Neuronal stem cell (in vitro differentiated cells): ENCODE data around the gene RAG2.

Experiments used
- DNase-seq: peaks from one replicate; pipeline ENCODE4 v3.0.0-alpha.2; 2013; ENCODE audit warnings: low spot score
- H2AFZ ChIP-seq: one replicate; pipeline ENCODE4 v1.6.1; 2013; ENCODE audit warnings: mild to moderate bottlenecking, low read length, inconsistent platforms
- H2AK5ac ChIP-seq: 2 replicates; pipeline ENCODE4 v1.6.1; 2013; ENCODE audit warnings: low read depth, mild to moderate bottlenecking, inconsistent platforms, low read length, moderate library complexity, mixed read lengths
- H2BK120ac ChIP-seq: 2 replicates; pipeline ENCODE4 v1.6.1; 2013; ENCODE audit warnings: low read depth, mild to moderate bottlenecking, inconsistent platforms, low read length, moderate library complexity, mixed read lengths
- H2BK12ac ChIP-seq: one replicate; pipeline ENCODE4 v1.6.1; 2013; ENCODE audit warnings: low read length, inconsistent platforms
- H2BK15ac ChIP-seq: 2 replicates; pipeline ENCODE4 v1.6.1; 2013; ENCODE audit warnings: mild to moderate bottlenecking, low read length, inconsistent platforms, mixed read lengths
- H2BK5ac ChIP-seq: one replicate; pipeline ENCODE4 v1.6.1; 2013; ENCODE audit warnings: inconsistent platforms, mild to moderate bottlenecking, low read length, moderate library complexity
- H3K14ac ChIP-seq: one replicate; pipeline ENCODE4 v1.6.1; 2013; ENCODE audit warnings: low read length, inconsistent platforms
- H3K18ac ChIP-seq: 2 replicates; pipeline ENCODE4 v1.6.1; 2013; ENCODE audit warnings: low read length, inconsistent platforms
- H3K23ac ChIP-seq: 2 replicates; pipeline ENCODE4 v1.6.1; 2013; ENCODE audit warnings: low read depth, mild to moderate bottlenecking, mixed read lengths, low read length, inconsistent platforms; ENCODE audit not compliant: poor library complexity
- H3K27ac ChIP-seq: replicated peaks from 3 replicates; pipeline ENCODE4 v1.5.1; 2013; ENCODE audit warnings: low read length, inconsistent platforms
- H3K27me3 ChIP-seq, 3 experiments: 2 replicates each; pipeline ENCODE4 v1.6.1; 2013; ENCODE audit warnings: low read length in 3 of 3, mild to moderate bottlenecking in 2 of 3, inconsistent platforms in 1 of 3, low read depth in 1 of 3, mixed read lengths in 1 of 3, moderate library complexity in 1 of 3; ENCODE audit not compliant: control insufficient read depth in 3 of 3, insufficient read depth in 3 of 3
- H3K36me3 ChIP-seq, 2 donors: replicated peaks in 1 of 2; 2 replicates each; pipeline ENCODE4 v1.6.1; 2013; ENCODE audit warnings: low read length in 2 of 2; ENCODE audit not compliant: control insufficient read depth in 2 of 2, insufficient read depth in 2 of 2
- H3K4ac ChIP-seq: 2 replicates; pipeline ENCODE4 v1.6.1; 2013; ENCODE audit warnings: inconsistent platforms, mild to moderate bottlenecking, low read length, moderate library complexity
- H3K4me1 ChIP-seq, 2 donors: 1 replicate in 1 of 2; 2 replicates in 1 of 2; pipeline ENCODE4 v1.6.1; 2013; ENCODE audit warnings: low read length in 2 of 2, low read depth in 1 of 2; ENCODE audit not compliant: control insufficient read depth in 2 of 2, insufficient read depth in 1 of 2
- H3K4me2 ChIP-seq: one replicate; pipeline ENCODE4 v1.6.1; 2013; ENCODE audit warnings: mild to moderate bottlenecking, low read length, inconsistent platforms; ENCODE audit not compliant: insufficient read depth, poor library complexity, severe bottlenecking
- H3K4me3 ChIP-seq, 2 donors: 2 replicates each; pipeline ENCODE4 v1.5.1; 2013; ENCODE audit warnings: low read length in 2 of 2, mild to moderate bottlenecking in 2 of 2, inconsistent platforms in 1 of 2, moderate library complexity in 1 of 2
- H3K79me1 ChIP-seq: one replicate; pipeline ENCODE4 v1.6.1; 2013; ENCODE audit warnings: low read depth, mild to moderate bottlenecking, inconsistent platforms, low read length, moderate library complexity
- H3K9ac ChIP-seq: one replicate; pipeline ENCODE4 v1.6.1; 2013; ENCODE audit warnings: mild to moderate bottlenecking, low read depth, low read length, inconsistent platforms; ENCODE audit not compliant: poor library complexity
- H3K9me3 ChIP-seq, 2 donors: replicated peaks in 1 of 2; 2 replicates each; pipeline versions ENCODE3 to v1.6.1; 2013; ENCODE audit warnings: low read length in 2 of 2, mild to moderate bottlenecking in 2 of 2, inconsistent platforms in 1 of 2, low read depth in 1 of 2, mixed read lengths in 1 of 2, moderate library complexity in 1 of 2; ENCODE audit not compliant: control insufficient read depth in 2 of 2, insufficient read depth in 1 of 2
- H4K8ac ChIP-seq: one replicate; pipeline ENCODE4 v1.6.1; 2013; ENCODE audit warnings: low read depth, mild to moderate bottlenecking, inconsistent platforms, low read length, moderate library complexity
- H4K91ac ChIP-seq: one replicate; pipeline ENCODE4 v1.6.1; 2013; ENCODE audit warnings: low read length, low read depth, mild to moderate bottlenecking, inconsistent platforms; ENCODE audit not compliant: poor library complexity
- WGBS, 2 donors: extraction: QIAGEN DNeasy Blood & Tissue Kit; methylation state at CpG; one replicate each; pipeline ENCODE4 v1.1.7; 2013; ENCODE audit warnings: missing lambda C conversion rate in 2 of 2, mixed read lengths in 1 of 2; ENCODE audit not compliant: insufficient read length in 2 of 2, insufficient replicate concordance in 1 of 2; ENCODE audit errors: extremely low coverage in 2 of 2; 5-methylcytosine and 5-hydroxymethylcytosine counted together

Gene RAG2

GRCh38 chr11:36608491-36609199 lies 10.6 kb upstream of the RAG2 start:
- no peak for DNase-seq
- Histone ChIP-seq H3K4ac (no peak overlapping the region), H3K4me1 (no peaks in the 10 kb centered on the region), H2BK12ac (no peak overlapping the region), H2AFZ (no peak overlapping the region), H2BK15ac (no peak overlapping the region), H3K18ac (no peak overlapping the region), H3K23ac (no peak overlapping the region), H4K8ac (no peak overlapping the region), H3K36me3 (peaks cover 0 to 5% of the 10 kb centered on the region in 2 donors), H4K91ac (no peak overlapping the region), H2AK5ac (no peak overlapping the region), H3K27me3 (no peaks in the 10 kb centered on the region), H3K4me2 (no peak overlapping the region), H2BK5ac (no peak overlapping the region), H3K79me1 (no peaks in the 10 kb centered on the region), H3K14ac (no peak overlapping the region), H3K4me3 (no peak overlapping the region), H3K9ac (no peak overlapping the region), H2BK120ac (no peak overlapping the region), H3K27ac (no peak overlapping the region), H3K9me3 (no peaks in the 10 kb centered on the region)
- WGBS, 2 donors, result no CpG with 5 or more reads among the region's 1 CpG

DNA sequence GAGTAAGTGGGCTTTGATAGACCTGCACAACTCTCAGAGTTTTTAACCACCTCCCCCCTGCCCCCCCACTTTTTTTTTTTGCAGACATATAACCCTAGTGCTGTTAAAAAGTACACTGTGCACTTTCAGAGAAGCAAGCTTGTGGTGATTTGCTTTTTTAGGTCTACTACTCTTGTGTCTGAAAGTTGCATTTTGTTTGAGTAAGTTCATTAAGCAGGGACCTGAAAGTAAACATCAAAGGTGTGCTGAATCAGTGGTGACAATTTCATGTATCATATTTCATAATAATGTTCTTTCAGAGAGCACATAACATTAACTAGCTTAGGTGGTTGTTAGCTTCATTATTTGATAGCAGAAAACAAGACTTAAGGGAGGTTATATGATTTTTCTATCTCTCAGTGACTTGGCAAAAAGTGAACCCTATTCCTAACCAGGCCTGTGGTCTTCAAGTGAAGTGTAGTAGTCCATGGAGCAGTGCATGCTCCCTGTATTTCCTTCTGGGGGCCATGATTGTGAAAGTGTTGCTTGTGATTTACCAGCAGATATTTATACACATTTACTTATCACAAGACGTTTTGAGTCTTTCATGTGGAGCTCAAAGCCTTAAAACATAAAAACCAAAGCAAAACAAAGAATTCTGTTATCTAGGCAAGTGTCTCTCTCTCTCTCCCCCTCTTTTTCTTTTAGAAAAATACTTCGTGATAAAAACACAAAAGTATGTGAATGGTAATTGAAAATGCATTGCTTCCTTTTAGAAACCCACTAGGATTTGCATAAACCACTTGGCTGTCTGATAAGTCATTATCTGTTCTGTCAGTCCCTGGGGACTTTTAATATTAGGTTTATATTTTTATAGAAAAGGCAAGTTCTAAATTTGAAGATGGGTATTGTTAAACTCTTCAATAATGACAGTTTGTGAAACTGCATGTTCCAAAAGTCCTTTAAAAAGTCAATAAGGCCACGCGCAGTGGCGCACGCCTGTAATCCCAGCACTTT lies 7.5 kb upstream of the RAG2 start:
- Histone ChIP-seq H2BK120ac (no peak overlapping the region), H3K4me3 (no peak overlapping the region), H3K9me3 (no peaks in the 10 kb centered on the region), H3K27me3 (no peaks in the 10 kb centered on the region), H3K9ac (no peak overlapping the region), H2AFZ (no peak overlapping the region), H3K14ac (no peak overlapping the region), H3K4me2 (no peak overlapping the region), H3K36me3 (no peaks in the 10 kb centered on the region), H3K23ac (no peak overlapping the region), H2BK12ac (no peak overlapping the region), H2BK5ac (no peak overlapping the region), H4K91ac (no peak overlapping the region), H2BK15ac (no peak overlapping the region), H3K4me1 (no peaks in the 10 kb centered on the region), H3K27ac (no peak overlapping the region), H3K18ac (no peak overlapping the region), H3K4ac (no peak overlapping the region), H4K8ac (no peak overlapping the region), H3K79me1 (no peaks in the 10 kb centered on the region), H2AK5ac (no peak overlapping the region)
- no peak for DNase-seq
- no CpG with 5 or more reads among the region's 6 CpGs for WGBS, 2 donors

- Histone ChIP-seq H3K4me1 (no peaks in the 10 kb centered on the region), H2AK5ac (no peak overlapping the region), H3K79me1 (no peaks in the 10 kb centered on the region), H4K91ac (no peak overlapping the region), H2AFZ (no peak overlapping the region), H3K9ac (no peak overlapping the region), H3K9me3 (no peaks in the 10 kb centered on the region), H3K36me3 (no peaks in the 10 kb centered on the region), H3K4ac (no peak overlapping the region), H3K27me3 (no peaks in the 10 kb centered on the region), H3K27ac (no peak overlapping the region), H3K14ac (no peak overlapping the region), H3K4me3 (no peak overlapping the region), H2BK12ac (no peak overlapping the region), H3K4me2 (no peak overlapping the region), H2BK5ac (no peak overlapping the region), H2BK120ac (no peak overlapping the region), H3K23ac (no peak overlapping the region), H4K8ac (no peak overlapping the region), H3K18ac (no peak overlapping the region), H2BK15ac (no peak overlapping the region)
- DNase-seq, result no peak
These were observed 4.1 kb upstream of the RAG2 start for GRCh38 chr11:36602135-36602534.

- no peaks in the 10 kb centered on the region for H3K9me3 ChIP-seq
- H3K4me3 ChIP-seq, result no peak overlapping the region
- no peaks in the 10 kb centered on the region for H3K79me1 ChIP-seq
- no peak overlapping the region for H2BK12ac ChIP-seq
- no peaks in the 10 kb centered on the region for H3K4me1 ChIP-seq
- H4K8ac ChIP-seq, result no peak overlapping the region
- H2AFZ ChIP-seq, result no peak overlapping the region
- H2AK5ac ChIP-seq, result no peak overlapping the region
- H3K4me2 ChIP-seq, result no peak overlapping the region
- no peak overlapping the region for H3K9ac ChIP-seq
- no peak overlapping the region for H3K4ac ChIP-seq
- no peak overlapping the region for H2BK120ac ChIP-seq
- DNase-seq, result no peak
- no peak overlapping the region for H4K91ac ChIP-seq
- WGBS, 2 donors, result 100% methylated on average over 1 of the region's 2 CpGs; no CpG with 5 or more reads in 1 of the 2 donors
- H3K27me3 ChIP-seq, result no peaks in the 10 kb centered on the region
- H2BK15ac ChIP-seq, result no peak overlapping the region
- no peaks in the 10 kb centered on the region for H3K36me3 ChIP-seq
- H3K23ac ChIP-seq, result no peak overlapping the region
- no peak overlapping the region for H3K14ac ChIP-seq
- H3K18ac ChIP-seq, result no peak overlapping the region
- H3K27ac ChIP-seq, result no peak overlapping the region
- H2BK5ac ChIP-seq, result no peak overlapping the region
These were observed 3.1 kb upstream of the RAG2 start for GRCh38 chr11:36601155-36601554.
